T-helper 1 cell treated with Interleukin-12 subunit alpha and Interleukin-12 subunit beta and Interleukin-4 antibody, amounts not matched to agents 30 ng/mL and 1 ng/mL, for 36 hours (primary cell): ENCODE results near the gene FAIM. TPM values are rescaled to one million over a fixed set of nuclear protein-coding genes. Genes with fewer than 3 reads are reported as not detected.
"Not testable (repeated sequence)": the region's sequence is repeated elsewhere in the genome, so short reads cannot be mapped to it uniquely, and the experiment has no call there.

Experiments used
- intact Hi-C: fragments of 100-400 bp; cut with micrococcal nuclease; formaldehyde crosslinking; loops from one replicate; pipeline ENCODE4 v1.15.1; 2024
- total RNA-seq: library from RNA; stranded (reverse); gene quantifications from 2 replicates; pipeline ENCODE4 v1.2.3, GENCODE V29; 2022

The FAIM gene
- total RNA-seq: 1.7 and 2.0 TPM in 2 replicates

GRCh38 chr3:138608322-138609135, at the start of gene FAIM:
TSS of gene FAIM (plus strand) at chr3:138608771. CDS start at chr3:138619727, 10,956 bp downstream.
- intact Hi-C loops: loop anchor here (1.0 to 5.0 kb wide), 6 partner anchors 14 to 436 kb away; partner anchors contain the start of genes ARMC8, CEP70, DBR1 and NME9

GRCh38 chr3:138559134-138559533, 49.4 kb upstream of the FAIM start:
- intact Hi-C loops: no loop called here

- intact Hi-C loops: no loop called here
Observed at GRCh38 chr3:138560501-138560900, 48.1 kb upstream of the FAIM start.

- intact Hi-C loops: not testable (repeated sequence)
Observed at GRCh38 chr3:138562902-138563301, 45.7 kb upstream of the FAIM start.

- intact Hi-C loops: not testable (repeated sequence)
Observed at GRCh38 chr3:138566293-138566692, 42.3 kb upstream of the FAIM start.

GRCh38 chr3:138567403-138567802, 41.2 kb upstream of the FAIM start:
- intact Hi-C loops: no loop called here

GRCh38 chr3:138569090-138569489, 39.5 kb upstream of the FAIM start:
- intact Hi-C loops: no loop called here

GRCh38 chr3:138569624-138570023, 38.9 kb upstream of the FAIM start:
- intact Hi-C loops: loop anchor here (2.0 to 5.0 kb wide), 2 partner anchors 25 to 152 kb away; partner anchors contain the start of gene CEP70

- intact Hi-C loops: loop anchor here (5.0 kb wide), 1 partner anchor 156 kb away; no protein-coding TSS in a partner anchor
Observed at GRCh38 chr3:138573138-138573537, 35.4 kb upstream of the FAIM start.

GRCh38 chr3:138578141-138578540, 30.4 kb upstream of the FAIM start:
- intact Hi-C loops: no loop called here

- intact Hi-C loops: no loop called here
Observed at GRCh38 chr3:138578961-138579574, 29.5 kb upstream of the FAIM start.

- intact Hi-C loops: no loop called here
Observed at GRCh38 chr3:138587374-138587773, 21.2 kb upstream of the FAIM start.

GRCh38 chr3:138588445-138588844, 20.1 kb upstream of the FAIM start:
- intact Hi-C loops: no loop called here

GRCh38 chr3:138591392-138591791, 17.2 kb upstream of the FAIM start:
- intact Hi-C loops: loop anchor here (5.0 to 10.0 kb wide), 3 partner anchors 523 to 796 kb away; partner anchors contain the start of gene COPB2

GRCh38 chr3:138593488-138594149, 15.0 kb upstream of the FAIM start:
- intact Hi-C loops: loop anchor here (1.0 to 10.0 kb wide), 21 partner anchors 16 to 794 kb away; partner anchors contain the start of genes ARMC8, COPB2, DBR1 and MRPS22

GRCh38 chr3:138594150-138594934, 14.2 kb upstream of the FAIM start, which contains the start of gene CEP70:
TSS of gene CEP70 (minus strand) at chr3:138594260. CDS start at chr3:138572927, 21,333 bp downstream.
- intact Hi-C loops: loop anchor here (1.0 to 10.0 kb wide), 21 partner anchors 15 to 793 kb away; partner anchors contain the start of genes ARMC8, COPB2, DBR1 and MRPS22

GRCh38 chr3:138594935-138595610, 13.5 kb upstream of the FAIM start:
- intact Hi-C loops: loop anchor here (1.0 to 10.0 kb wide), 21 partner anchors 14 to 792 kb away; partner anchors contain the start of genes ARMC8, COPB2, DBR1 and MRPS22

- intact Hi-C loops: loop anchor here (10.0 kb wide), 1 partner anchor 517 kb away; no protein-coding TSS in a partner anchor
Observed at GRCh38 chr3:138597186-138597976, 11.2 kb upstream of the FAIM start.

- intact Hi-C loops: loop anchor here (10.0 kb wide), 1 partner anchor 516 kb away; no protein-coding TSS in a partner anchor
Observed at GRCh38 chr3:138598534-138598933, 10.0 kb upstream of the FAIM start.
